HUDEP-2 (cell line): ENCODE data around the gene KITLG.
"Not testable (repeated sequence)": the region's sequence is repeated elsewhere in the genome, so short reads cannot be mapped to it uniquely, and the experiment has no call there.

ENCODE experiments used
- DNase-seq, 76 experiments: peaks; one replicate each; lab custom pipeline; 2025; ENCODE audit not compliant: unreplicated experiment in 76 of 76; lab: John Stamatoyannopoulos, UW

KITLG gene

GRCh38 chr12:88546226-88546625 lies 34.0 kb downstream of the KITLG start:
- DNase-seq, result no peak

- DNase-seq, result no peak
These were observed 35.0 kb downstream of the KITLG start for GRCh38 chr12:88544991-88545980.

GRCh38 chr12:88539893-88540292 lies 40.4 kb downstream of the KITLG start:
- DNase-seq, result no peak

- DNase-seq, result no peak
These were observed 41.6 kb downstream of the KITLG start for GRCh38 chr12:88538697-88539096.

- DNase-seq, result no peak
These were observed 42.0 kb downstream of the KITLG start for GRCh38 chr12:88538250-88538649.

- no peak for DNase-seq
These were observed 49.4 kb downstream of the KITLG start for GRCh38 chr12:88530868-88531267.

- DNase-seq, result no peak
These were observed 50.5 kb downstream of the KITLG start for GRCh38 chr12:88529531-88530488.

GRCh38 chr12:88522961-88523360 lies 57.3 kb downstream of the KITLG start:
- no peak for DNase-seq

DNA sequence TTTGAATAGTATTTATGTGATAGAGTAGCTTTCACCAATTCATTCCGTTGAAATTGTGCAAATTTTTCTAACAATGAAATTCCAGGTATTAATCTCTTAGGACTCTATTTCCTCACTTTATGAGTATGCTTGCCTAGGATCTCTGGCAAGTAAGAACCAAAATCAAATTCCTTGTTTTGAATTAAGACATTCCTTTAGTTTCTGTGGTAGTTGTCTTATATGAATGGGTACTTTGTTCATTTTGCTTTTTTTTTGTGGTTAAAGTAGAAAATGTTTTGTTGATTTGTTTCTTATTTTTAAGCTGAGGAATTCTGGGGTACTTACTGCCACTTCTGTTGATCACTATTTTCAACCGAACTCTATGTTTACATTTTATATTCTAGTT lies 59.8 kb downstream of the KITLG start:
- DNase-seq, result no peak

DNA sequence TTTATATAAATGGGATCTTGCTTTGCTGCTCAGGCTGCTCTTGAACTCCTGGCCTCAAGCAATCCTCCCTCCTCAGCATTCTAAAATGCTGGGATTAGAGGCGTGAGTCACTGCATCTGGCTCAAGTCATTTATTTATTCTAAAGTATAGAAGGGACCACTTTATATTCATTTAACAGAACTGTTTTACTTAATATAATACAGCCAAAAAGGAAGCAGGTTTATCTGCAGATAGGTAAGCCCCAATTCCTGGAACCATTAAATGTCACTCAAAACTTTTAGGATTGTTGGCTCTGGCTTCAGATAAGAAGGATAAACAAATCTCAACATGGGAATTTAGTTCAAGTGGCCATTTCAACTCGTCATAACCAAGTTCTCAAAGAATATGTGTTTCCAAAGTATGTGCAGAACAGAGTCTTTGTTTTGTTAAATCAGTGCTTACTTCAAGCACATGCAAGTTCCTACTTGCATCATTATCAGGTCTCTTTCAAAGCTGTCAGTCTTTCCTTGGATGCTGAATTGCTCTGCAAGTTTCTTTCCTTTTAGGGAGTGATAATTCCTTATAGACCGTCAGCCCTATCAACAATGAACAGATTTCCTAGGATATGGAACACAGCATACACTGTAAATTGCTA lies 60.4 kb downstream of the KITLG start:
- no peak for DNase-seq

DNA sequence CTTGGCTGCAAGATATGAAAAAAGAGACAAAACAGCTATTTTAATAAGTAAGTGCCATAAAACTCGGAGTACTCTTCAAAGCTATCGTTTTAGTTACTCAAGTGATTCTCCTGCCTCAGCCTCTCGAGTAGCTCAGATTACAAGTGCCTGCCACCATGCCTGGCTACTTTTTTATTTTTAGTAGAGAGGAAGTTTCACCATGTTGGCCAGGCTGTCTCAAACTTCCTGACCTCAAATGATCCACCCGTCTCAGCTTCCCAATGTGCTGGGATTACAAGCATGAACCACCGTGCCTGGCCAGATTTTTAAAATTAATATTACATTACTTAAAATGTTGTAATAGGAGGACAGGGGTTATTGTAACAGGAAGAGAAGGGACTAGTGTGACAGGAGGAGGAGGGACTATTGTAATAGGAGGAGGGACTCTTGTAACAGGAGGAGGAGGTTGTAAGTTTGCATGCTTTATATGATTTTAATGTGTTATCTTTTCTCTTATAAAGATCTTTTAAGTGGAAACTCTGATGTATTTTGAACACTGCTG lies 61.3 kb downstream of the KITLG start:
- no peak for DNase-seq

DNA sequence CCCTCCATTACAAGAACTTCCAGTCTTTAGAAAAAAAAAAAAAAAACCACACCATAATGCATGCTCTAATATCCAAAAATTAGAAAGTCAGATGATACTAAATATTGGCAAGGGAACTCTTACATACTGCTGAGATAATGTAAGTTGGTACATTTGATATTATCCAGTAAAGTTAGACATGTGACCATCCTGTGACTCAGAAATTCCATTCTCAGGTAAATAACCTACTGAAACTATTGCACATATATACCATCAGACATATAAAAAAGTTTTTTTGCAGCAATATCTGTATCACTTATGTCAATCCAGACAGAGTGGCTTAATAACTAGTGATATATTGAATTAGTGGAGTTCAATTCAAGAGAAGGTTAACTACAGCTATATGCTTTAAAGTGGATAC lies 63.5 kb downstream of the KITLG start:
- no peak for DNase-seq

GRCh38 chr12:88510843-88511242 lies 69.4 kb downstream of the KITLG start:
- DNase-seq, result no peak

DNA sequence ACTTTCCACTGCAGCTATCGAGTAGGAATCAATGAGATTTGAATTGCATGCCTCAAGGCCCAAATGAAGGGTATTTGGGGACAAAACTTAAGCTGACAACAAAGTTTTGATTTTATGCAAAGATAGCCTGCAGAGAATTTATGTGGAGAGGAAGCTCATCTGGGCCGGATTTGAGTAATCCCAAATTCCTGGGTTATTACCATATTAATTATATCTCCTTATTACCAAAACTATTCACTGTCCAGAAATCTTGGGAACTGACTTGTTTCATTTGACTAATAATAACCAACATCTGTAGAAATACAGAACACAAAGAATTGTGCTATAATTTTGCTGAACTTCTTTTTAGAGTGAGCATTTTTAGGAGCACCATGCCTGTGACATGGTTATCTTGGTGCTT lies 70.4 kb downstream of the KITLG start:
- DNase-seq, result no peak

DNA sequence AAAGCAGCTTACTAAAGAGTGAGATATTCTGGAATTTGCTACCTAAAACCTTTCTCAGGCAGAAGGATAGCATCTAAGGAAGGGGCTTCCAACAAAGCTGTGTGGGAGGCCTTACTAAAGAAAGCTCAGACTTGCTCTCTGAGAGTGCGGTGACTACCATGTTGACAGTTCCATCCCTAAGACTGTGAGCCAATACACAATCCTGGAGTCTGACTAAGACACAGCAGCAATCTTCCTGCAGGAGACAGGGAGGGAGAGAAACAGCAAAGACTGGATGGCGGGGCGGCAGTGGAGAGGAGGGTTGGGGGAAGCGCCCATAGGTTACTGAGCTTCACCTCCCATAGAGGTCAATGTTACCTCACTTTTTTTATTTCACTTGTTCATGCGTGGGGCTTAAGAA lies 70.9 kb downstream of the KITLG start:
- DNase-seq, result no peak

GRCh38 chr12:88507851-88508250 lies 72.4 kb downstream of the KITLG start:
- not testable (repeated sequence) for DNase-seq

GRCh38 chr12:88507270-88507669 lies 73.0 kb downstream of the KITLG start:
- DNase-seq, result no peak

- no peak for DNase-seq
These were observed 74.6 kb downstream of the KITLG start for GRCh38 chr12:88505696-88506095.

DNA sequence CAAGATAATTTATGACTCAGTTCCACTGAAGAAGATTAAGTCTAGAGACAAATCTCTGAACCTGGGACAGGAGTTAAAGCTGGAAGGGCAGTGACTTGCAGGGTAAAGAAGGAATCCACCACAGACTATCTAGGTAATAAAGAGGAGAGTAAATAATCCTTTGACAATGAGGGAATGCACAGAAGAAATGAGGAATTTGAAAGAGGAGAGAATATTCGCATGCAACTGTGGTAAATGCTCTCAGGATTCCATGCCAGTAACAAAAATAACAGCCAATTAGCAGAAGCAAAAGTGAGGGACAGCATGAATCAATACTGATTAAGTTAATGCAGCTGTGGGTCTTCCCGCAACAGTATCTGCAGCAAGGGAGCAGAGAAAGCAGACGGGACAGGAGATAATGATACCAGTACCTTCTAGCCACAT lies 77.0 kb downstream of the KITLG start:
- no peak for DNase-seq
